Measurements from ENCODE around the gene DMBX1. TPM values are rescaled to one million over a fixed set of nuclear protein-coding genes. Genes with fewer than 3 reads are reported as not detected.

The DMBX1 gene
- polyA plus RNA-seq, 3 donors: 0.16 TPM; not detected in 2

GRCh38 chr1:46492269-46492853 lies 2.7 kb downstream of the DMBX1 start:
- WGBS, 3 donors: 20 to 37% (median 26%) methylated on average over 11 of the region's 11 CpGs
- H3K27ac ChIP-seq (ENCODE audit: low read depth, low read length): no peak overlapping the region

- no peak overlapping the region for H3K27ac ChIP-seq (ENCODE audit: low read depth, low read length)
- WGBS, 3 donors: 17 to 31% (median 17%) methylated on average over 19 to 20 of the region's 20 CpGs
Measured at GRCh38 chr1:46492871-46493270, 3.2 kb downstream of the DMBX1 start.

- no peak overlapping the region for H3K27ac ChIP-seq (ENCODE audit: low read depth, low read length)
- WGBS, 3 donors: 36 to 55% (median 49%) methylated on average over 19 of the region's 19 CpGs
Measured at GRCh38 chr1:46493316-46494032, 3.8 kb downstream of the DMBX1 start.

- no peak overlapping the region for H3K27ac ChIP-seq (ENCODE audit: low read depth, low read length)
- 86 to 93% (median 90%) methylated on average over 1 of the region's 1 CpG for WGBS, 3 donors
Measured at GRCh38 chr1:46494910-46495309, 5.3 kb downstream of the DMBX1 start.

- 89 to 96% (median 92%) methylated on average over 2 of the region's 2 CpGs for WGBS, 3 donors
Measured at GRCh38 chr1:46495778-46496177, 6.1 kb downstream of the DMBX1 start.

GRCh38 chr1:46496505-46496904 lies 6.9 kb downstream of the DMBX1 start:
- WGBS, 3 donors: 73 to 81% (median 75%) methylated on average over 6 of the region's 6 CpGs

More at GRCh38 chr1:46495778-46496177, 6.1 kb downstream of the DMBX1 start:
- H3K27ac ChIP-seq (ENCODE audit: low read depth, low read length): no peak overlapping the region

GRCh38 chr1:46497020-46497419 lies 7.4 kb downstream of the DMBX1 start:
- WGBS, 3 donors: 72 to 82% (median 79%) methylated on average over 3 of the region's 3 CpGs

More at GRCh38 chr1:46496505-46496904, 6.9 kb downstream of the DMBX1 start:
- no peak overlapping the region for H3K27ac ChIP-seq (ENCODE audit: low read depth, low read length)

GRCh38 chr1:46497665-46498064 lies 8.0 kb downstream of the DMBX1 start:
- H3K27ac ChIP-seq (ENCODE audit: low read depth, low read length): no peak overlapping the region
- 84 to 93% (median 88%) methylated on average over 19 of the region's 19 CpGs for WGBS, 3 donors

More at GRCh38 chr1:46497020-46497419, 7.4 kb downstream of the DMBX1 start:
- no peak overlapping the region for H3K27ac ChIP-seq (ENCODE audit: low read depth, low read length)

- WGBS, 3 donors: 90 to 96% (median 93%) methylated on average over 3 of the region's 3 CpGs
- no peak overlapping the region for H3K27ac ChIP-seq (ENCODE audit: low read depth, low read length)
Measured at GRCh38 chr1:46501528-46501927, 11.9 kb downstream of the DMBX1 start.

- no peak overlapping the region for H3K27ac ChIP-seq (ENCODE audit: low read depth, low read length)
- 62 to 69% (median 63%) methylated on average over 4 of the region's 4 CpGs for WGBS, 3 donors
Measured at GRCh38 chr1:46503421-46503820, 13.8 kb downstream of the DMBX1 start.

- 82 to 85% (median 82%) methylated on average over 17 of the region's 17 CpGs for WGBS, 3 donors
- H3K27ac ChIP-seq (ENCODE audit: low read depth, low read length): no peak overlapping the region
Measured at GRCh38 chr1:46506470-46507219, 17.0 kb downstream of the DMBX1 start.

GRCh38 chr1:46508757-46509156 lies 19.1 kb downstream of the DMBX1 start:
- H3K27ac ChIP-seq (ENCODE audit: low read depth, low read length): no peak overlapping the region
- WGBS, 3 donors: 77 to 79% (median 78%) methylated on average over 5 of the region's 5 CpGs

GRCh38 chr1:46510341-46510997 lies 20.8 kb downstream of the DMBX1 start:
- WGBS, 3 donors: 90 to 96% (median 93%) methylated on average over 19 of the region's 19 CpGs

GRCh38 chr1:46510998-46511365 lies 21.3 kb downstream of the DMBX1 start:
- 67 to 82% (median 77%) methylated on average over 8 of the region's 8 CpGs for whole genome bisulfite sequencing, 3 donors

More at GRCh38 chr1:46510341-46510997, 20.8 kb downstream of the DMBX1 start:
- no peak overlapping the region for H3K27ac ChIP-seq (ENCODE audit: low read depth, low read length)

GRCh38 chr1:46512135-46512791 lies 22.6 kb downstream of the DMBX1 start:
- WGBS, 3 donors: 82 to 88% (median 83%) methylated on average over 23 of the region's 23 CpGs
- H3K27ac ChIP-seq (ENCODE audit: low read depth, low read length): no peak overlapping the region

More at GRCh38 chr1:46510998-46511365, 21.3 kb downstream of the DMBX1 start:
- H3K27ac ChIP-seq (ENCODE audit: low read depth, low read length): no peak overlapping the region

GRCh38 chr1:46512792-46513190 lies 23.2 kb downstream of the DMBX1 start:
- WGBS, 3 donors: 59 to 71% (median 70%) methylated on average over 6 of the region's 6 CpGs
- H3K27ac ChIP-seq (ENCODE audit: low read depth, low read length): no peak overlapping the region

GRCh38 chr1:46513536-46513935 lies 23.9 kb downstream of the DMBX1 start:
- 60 to 74% (median 67%) methylated on average over 5 of the region's 5 CpGs for WGBS, 3 donors

GRCh38 chr1:46515576-46515975 lies 25.9 kb downstream of the DMBX1 start:
- 92 to 93% (median 93%) methylated on average over 6 of the region's 6 CpGs for WGBS, 3 donors
- no peak overlapping the region for H3K27ac ChIP-seq (ENCODE audit: low read depth, low read length)

More at GRCh38 chr1:46513536-46513935, 23.9 kb downstream of the DMBX1 start:
- no peak overlapping the region for H3K27ac ChIP-seq (ENCODE audit: low read depth, low read length)

Data from adipose tissue (tissue), 3 donors.